ENCODE results near the gene OVCH1.
"Not testable (repeated sequence)": the region's sequence is repeated elsewhere in the genome, so short reads cannot be mapped to it uniquely, and the experiment has no call there.

DNA sequence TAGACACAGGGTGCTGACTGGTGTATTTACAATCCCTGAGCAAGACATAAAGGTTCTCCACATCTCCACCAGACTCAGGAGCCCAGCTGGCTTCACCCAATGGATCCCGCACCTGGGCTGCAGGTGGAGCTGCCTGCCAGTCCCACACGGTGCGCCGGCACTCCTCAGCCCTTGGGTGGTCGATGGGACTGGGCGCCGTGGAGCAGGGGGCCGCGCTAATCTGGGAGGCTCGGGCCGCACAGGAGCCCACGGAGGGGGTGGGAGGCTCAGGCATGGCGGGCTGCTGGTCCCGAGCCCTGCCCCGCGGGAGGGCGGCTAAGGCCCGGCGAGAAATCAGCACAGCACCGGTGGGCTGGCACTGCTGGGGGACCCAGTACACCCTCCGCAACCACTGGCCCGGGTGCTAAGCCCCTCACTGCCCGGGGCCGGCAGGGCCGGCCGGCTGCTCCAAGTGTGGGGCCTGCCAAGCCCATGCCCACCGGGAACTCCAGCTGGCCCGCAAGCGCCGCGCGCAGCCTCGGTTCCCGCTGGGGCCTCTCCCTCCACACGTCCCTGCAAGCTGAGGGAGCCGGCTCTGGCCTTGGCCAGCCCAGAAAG, 111.3 kb downstream of the OVCH1 start:
- TF ChIP-seq, protein P1, sequence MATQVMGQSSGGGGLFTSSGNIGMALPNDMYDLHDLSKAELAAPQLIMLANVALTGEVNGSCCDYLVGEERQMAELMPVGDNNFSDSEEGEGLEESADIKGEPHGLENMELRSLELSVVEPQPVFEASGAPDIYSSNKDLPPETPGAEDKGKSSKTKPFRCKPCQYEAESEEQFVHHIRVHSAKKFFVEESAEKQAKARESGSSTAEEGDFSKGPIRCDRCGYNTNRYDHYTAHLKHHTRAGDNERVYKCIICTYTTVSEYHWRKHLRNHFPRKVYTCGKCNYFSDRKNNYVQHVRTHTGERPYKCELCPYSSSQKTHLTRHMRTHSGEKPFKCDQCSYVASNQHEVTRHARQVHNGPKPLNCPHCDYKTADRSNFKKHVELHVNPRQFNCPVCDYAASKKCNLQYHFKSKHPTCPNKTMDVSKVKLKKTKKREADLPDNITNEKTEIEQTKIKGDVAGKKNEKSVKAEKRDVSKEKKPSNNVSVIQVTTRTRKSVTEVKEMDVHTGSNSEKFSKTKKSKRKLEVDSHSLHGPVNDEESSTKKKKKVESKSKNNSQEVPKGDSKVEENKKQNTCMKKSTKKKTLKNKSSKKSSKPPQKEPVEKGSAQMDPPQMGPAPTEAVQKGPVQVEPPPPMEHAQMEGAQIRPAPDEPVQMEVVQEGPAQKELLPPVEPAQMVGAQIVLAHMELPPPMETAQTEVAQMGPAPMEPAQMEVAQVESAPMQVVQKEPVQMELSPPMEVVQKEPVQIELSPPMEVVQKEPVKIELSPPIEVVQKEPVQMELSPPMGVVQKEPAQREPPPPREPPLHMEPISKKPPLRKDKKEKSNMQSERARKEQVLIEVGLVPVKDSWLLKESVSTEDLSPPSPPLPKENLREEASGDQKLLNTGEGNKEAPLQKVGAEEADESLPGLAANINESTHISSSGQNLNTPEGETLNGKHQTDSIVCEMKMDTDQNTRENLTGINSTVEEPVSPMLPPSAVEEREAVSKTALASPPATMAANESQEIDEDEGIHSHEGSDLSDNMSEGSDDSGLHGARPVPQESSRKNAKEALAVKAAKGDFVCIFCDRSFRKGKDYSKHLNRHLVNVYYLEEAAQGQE (IDR thresholded peaks at IDR 0.05; ENCODE audit: low read depth): not testable (repeated sequence)
- TF ChIP-seq POLR2A (IDR thresholded peaks at IDR 0.05; ENCODE audit: borderline replicate concordance, extremely low read depth, insufficient read depth, insufficient read length): not testable (repeated sequence)

Data from HCT116 (cell line).